T1000 (cell line): ENCODE results near the gene MINDY4.

Experiments used
- DNase-seq: peaks from one replicate; lab custom pipeline; 2025; ENCODE audit warnings: mixed read lengths; lab: John Stamatoyannopoulos, UW

The MINDY4 gene

GRCh38 chr7:30931929-30932540 is 160.8 kb downstream of the MINDY4 start:
- DNase-seq: no peak

GRCh38 chr7:30932562-30932961 is 161.3 kb downstream of the MINDY4 start:
- no peak for DNase-seq

- DNase-seq: no peak
These were observed 162.1 kb downstream of the MINDY4 start for GRCh38 chr7:30933124-30933974.

- no peak for DNase-seq
These were observed 163.0 kb downstream of the MINDY4 start for GRCh38 chr7:30934225-30934624.

GRCh38 chr7:30934732-30935568 is 163.7 kb downstream of the MINDY4 start:
- no peak for DNase-seq

GRCh38 chr7:30935569-30935877 is 164.3 kb downstream of the MINDY4 start:
- DNase-seq: no peak

- DNase-seq: no peak
These were observed 165.5 kb downstream of the MINDY4 start for GRCh38 chr7:30936650-30937245.

GRCh38 chr7:30937416-30937815 is 166.2 kb downstream of the MINDY4 start:
- DNase-seq: no peak

- peak; percentile 46 for DNase-seq
These were observed 167.5 kb downstream of the MINDY4 start for GRCh38 chr7:30938435-30939316.

- DNase-seq: no peak
These were observed 170.5 kb downstream of the MINDY4 start for GRCh38 chr7:30941582-30942323.
